GM21723 (cell line): ENCODE data around the gene CENPP.

Experiments
- ATAC-seq: cut with Tn5 transposase; IDR thresholded peaks from one replicate; pipeline ENCODE4 v1.9.1; 2021; ENCODE audit warnings: mild to moderate bottlenecking, moderate library complexity; ENCODE audit not compliant: unreplicated experiment

Gene CENPP

DNA sequence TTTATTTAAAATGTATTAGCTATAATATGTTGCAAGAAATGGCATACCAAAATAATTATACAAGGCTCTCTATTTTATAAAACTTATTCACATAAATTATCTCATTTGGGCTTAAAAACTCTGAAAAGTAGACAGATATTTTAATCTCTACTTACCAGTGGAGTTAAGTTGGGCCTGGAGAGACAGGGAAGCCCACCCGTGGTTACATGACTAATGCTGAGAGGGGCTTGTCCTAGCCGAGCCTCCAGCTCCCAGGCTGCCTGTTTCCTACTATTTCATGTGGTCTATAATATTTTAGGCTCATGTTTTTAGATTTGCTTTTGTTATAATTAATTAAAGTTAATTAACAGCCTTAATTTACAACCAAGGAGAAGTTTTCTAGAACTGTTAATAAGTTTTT is 177.4 kb downstream of the CENPP start:
- no peak for ATAC-seq

DNA sequence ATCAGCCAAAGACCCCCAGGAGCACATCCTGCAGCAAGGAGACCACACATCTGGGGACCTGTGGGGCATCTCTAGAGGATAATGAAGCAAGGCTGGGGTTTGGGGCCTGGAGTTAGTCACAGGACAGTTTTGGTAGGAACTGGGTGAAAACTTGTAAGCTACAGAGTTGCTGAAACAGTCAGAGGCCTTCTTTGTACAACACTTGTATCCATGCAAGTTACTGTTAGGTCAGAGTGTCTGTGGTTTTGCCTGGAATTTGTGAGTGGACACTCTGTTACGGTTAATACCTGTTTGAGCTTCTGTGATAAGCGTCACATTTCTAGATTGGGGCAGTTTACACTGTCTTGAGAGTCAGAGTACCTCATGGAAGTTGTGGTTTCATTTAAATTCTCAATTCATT is 179.1 kb downstream of the CENPP start:
- no peak for ATAC-seq

DNA sequence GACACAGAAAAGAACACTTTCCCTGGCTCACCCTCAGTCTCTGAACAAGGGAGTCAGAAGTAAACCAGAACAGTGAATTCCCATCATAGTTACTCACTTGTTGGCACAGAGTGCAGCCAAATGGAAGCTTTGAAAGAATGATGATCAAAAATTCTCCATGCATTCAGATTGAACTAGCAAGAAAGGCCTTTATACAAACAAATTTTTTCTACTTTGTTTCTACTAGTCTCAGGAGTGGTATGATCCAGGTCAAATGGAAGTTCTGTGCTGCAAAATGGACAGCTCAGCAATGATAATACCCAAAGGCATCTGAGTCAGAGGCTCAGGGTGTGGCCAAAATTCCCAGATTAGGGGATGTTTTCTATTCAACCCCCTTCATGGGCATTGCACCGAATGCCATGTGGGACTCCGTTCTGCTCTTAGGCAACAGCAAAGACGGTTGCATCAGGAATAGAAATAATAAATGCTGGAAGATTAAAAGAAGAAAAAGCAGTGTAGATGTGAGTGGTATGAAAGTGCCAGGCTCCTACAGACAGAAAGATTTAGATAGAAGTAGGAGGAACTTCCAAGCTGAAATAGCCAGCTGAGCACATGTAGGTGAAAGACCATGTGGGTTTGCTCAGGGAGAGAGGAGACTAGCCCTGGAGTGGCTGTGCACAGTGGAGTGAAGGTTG is 180.6 kb downstream of the CENPP start:
- no peak for ATAC-seq

DNA sequence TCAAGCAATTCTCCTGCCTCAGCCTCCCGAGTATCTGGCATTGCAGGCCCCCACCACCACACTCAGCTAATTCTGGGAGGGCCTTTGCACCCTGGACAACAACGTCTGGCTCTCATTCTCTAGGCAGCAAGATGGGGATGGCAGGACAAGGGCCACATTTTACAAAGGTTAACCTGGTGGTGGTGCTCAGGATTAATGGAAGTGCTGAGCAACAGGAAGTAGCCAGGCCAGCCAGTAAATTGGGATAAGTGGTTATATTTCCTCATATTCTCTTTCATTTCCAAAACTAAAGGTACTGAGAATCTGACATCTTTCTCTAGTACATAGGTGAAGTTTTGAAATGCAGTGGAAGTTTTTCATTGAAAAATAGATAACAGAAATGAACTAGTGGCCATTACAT is 181.3 kb downstream of the CENPP start:
- no peak for ATAC-seq

DNA sequence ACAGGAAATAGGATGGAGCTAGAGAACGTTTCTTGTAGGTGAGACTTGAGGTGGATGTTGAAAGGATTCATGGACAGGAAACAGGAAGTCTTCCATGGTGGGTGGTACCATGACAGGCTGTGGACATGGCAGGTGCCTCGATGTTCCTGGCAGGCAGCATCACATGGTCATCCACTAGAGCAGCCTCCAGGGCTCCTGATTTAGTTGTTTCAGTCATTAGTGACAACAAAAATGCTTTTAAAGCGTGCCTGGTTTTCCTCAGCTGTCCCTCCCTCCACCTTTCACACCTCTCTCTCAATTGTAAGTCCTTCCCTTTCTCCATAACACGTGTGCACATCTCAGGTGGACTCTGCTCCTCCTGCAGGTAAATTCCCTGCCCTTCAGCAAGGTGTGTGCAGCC is 181.7 kb downstream of the CENPP start:
- ATAC-seq: no peak

DNA sequence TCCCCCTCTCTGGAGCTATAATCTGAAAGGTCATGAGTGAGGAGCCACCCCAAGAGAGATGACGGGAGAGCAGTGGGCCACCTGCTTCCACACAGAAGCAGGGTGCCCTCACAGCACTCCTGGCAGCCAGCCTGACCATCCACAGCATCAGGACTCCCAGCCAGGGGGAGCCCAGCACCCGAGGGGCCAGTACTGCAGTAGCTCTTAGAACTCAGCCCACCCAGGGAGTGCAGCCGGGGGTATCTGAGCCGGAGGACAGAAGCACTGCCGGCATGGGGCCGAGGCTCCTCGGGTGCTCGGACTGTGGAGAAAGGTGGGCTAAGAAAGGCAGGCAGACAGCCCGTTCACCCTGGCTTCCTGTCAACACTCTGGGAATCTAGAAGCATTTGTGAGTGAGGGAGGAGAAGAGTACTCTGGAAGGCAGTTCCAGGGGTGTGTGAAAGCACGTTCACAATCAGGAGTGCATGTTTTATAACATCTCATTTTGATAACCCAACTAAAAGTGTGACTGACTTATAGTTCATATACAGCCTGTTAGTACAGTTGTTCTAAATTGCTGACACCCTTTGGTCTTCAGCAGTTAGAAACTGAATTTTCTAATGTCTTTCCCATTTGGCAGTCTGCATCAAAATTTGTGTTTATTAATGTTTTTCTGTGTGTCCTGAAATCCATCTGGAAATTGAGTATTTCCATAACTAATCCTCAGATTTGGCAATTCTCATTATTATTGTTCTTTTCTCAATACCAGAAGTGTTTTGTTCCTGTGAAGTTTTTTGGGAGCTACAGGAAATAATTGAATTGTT is 182.5 kb downstream of the CENPP start:
- no peak for ATAC-seq

DNA sequence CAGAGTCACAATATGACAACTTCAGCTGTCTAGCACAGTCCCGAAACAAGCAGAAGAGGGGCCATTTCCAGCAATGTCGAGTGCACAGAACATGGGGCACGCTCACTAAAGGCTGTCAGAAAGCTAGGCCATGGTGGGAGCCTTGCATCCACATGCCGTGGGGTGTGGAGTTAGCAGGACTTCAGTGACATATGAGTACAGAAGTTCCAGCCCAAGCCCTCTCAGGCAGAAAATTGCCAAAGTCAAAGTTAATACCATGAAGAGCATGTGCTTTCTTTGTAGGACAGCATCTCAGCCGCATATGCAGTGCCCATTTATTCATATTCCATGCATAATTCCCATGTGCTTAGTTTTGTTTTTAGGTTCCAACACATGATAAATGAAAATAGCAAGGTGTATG is 183.3 kb downstream of the CENPP start:
- no peak for ATAC-seq

DNA sequence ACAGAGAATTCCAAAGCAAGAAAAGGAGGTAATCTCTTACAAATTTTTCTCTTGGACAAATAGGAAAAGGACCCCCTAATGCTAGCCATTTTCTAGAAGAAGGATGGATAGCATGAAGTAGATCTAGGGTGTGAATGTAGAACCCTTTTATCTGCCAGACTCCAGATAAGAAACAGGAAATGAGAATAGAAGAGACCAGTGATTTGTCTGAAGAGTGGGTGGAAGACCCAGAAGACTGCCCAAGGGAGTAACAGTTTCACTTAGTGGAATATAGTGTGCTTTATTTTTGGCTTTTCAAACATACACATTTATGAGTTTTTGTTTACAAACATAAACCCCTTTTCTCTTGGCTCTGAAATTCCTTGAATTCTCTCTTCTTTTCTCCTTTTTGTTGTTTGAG is 185.0 kb downstream of the CENPP start:
- no peak for ATAC-seq

DNA sequence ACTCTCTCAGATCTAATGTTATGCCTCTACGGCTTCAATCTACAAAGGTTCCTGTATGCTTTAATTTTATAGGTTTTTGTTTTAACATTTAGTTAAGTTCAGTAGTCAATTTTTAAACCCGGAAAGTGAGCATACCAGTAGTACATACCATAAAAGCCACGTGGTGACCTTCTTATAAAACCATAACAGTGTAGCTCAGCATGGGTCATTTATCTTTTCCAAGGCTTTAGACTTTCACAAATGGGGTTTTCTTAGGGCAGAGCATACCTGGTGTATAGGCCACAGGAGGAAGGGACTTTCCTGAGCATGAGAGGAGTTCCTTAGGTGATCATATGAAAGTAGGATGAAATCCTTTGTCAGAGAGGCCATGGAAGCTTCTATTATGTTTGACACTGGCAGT is 186.9 kb downstream of the CENPP start:
- ATAC-seq: no peak

DNA sequence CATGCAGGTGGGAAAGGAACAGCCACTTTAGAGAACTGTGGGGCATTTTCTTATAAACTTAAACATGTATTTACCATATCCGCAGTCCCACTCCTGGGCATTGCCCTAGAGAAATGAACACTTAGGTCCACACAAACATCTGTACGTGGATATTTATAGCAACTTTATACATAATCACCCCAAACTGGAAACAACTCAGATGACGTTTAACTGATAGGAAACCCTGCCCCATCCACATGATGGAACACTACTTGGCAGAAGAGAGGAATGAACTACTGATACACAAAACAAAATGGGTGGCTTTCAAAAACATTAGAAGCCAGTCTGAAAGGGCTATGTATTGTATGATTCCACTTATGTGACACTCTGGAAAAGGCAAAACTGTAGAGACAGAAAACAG is 187.6 kb downstream of the CENPP start:
- no peak for ATAC-seq

DNA sequence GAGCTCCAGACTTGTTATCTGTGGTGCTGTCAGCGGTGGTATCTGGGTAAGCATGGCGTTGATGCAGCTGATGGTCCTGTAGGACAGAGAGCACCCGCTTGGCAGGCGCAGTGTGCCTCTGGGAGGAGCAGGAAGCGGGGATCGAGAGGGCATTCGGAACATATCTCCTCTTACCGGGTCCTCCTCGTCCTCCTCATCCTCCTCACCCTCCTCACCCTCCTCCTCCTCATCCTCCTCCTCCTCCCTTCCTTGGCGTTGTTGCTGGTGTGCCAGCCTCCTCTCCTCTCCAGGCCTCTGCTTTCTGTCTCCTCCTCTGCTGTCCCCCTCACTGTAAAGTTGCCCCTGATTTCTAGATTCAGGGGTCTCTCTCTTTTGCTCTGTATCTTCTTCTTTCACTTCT is 188.9 kb downstream of the CENPP start:
- no peak for ATAC-seq

DNA sequence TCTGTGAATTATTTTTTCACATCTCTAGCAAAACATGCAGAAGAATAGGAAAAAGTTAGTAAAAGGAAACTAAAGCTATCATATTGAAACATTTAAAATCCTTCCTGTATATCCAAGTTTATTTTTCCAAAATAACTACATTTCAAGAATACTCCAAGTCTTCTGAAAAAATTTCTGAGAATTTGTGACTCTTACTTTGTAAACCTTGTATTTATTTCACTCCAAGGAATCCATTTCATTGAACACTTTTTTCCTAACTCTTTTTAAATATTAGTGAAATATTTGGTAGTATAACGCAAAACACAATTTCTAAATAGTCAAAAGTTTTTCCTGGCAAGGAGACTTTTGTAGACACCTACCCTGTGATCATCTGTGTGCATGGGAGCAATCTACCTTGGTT is 190.8 kb downstream of the CENPP start:
- ATAC-seq: no peak

DNA sequence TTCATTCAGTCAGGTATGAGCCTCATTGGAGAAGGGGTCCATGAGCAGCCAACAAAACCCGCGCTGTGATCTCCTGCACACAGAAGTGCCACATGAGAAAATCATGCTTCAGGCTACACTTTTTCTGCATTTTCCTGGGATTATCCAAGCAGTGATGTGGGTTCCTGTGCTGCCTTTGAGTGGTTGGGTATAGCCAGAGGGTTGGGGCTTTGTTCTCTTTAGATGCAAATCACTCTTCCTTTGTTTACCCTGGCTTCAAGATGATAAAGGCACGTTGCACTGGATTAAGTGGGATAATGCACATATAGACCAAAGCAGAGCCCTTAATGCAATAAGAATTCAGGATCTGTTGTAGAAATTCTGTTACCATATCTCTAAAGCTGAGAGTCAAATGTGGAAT is 191.3 kb downstream of the CENPP start:
- ATAC-seq: no peak

DNA sequence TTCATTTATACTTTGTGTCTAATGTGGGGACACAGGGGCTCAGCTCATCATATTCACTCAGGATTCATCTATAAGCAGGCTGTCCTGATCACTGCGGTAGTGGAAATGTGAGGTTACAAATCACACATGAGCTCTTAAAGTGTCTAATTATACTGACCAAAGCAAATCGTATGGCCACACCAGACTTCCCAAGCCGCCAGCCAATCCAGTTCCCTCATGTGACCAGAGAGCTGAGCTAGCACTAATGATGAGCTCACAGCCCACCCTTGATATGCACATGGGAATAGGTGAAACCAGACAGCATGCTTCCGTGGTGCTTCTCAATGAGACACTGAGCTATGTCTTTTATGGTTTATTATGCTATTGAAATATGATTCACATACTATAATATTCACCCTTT is 192.4 kb downstream of the CENPP start:
- ATAC-seq: no peak

DNA sequence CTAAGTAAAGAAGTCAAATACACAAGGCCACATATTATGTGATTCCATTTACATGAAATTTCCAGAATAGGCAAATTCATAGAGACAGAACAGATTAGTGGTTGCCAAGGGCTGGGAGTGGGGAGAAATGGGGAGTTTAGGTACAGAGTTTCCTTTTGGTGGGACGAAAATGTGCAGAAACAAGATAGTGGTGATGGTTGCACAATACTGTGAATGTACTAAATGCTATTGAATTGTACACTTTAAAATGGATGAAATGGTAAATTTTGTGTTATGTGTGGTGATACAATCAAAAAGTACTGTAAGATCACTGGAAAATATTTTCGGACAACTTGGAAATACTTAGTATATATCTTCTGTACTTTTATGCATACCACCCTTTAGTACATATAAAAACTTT is 195.1 kb downstream of the CENPP start:
- ATAC-seq: no peak

DNA sequence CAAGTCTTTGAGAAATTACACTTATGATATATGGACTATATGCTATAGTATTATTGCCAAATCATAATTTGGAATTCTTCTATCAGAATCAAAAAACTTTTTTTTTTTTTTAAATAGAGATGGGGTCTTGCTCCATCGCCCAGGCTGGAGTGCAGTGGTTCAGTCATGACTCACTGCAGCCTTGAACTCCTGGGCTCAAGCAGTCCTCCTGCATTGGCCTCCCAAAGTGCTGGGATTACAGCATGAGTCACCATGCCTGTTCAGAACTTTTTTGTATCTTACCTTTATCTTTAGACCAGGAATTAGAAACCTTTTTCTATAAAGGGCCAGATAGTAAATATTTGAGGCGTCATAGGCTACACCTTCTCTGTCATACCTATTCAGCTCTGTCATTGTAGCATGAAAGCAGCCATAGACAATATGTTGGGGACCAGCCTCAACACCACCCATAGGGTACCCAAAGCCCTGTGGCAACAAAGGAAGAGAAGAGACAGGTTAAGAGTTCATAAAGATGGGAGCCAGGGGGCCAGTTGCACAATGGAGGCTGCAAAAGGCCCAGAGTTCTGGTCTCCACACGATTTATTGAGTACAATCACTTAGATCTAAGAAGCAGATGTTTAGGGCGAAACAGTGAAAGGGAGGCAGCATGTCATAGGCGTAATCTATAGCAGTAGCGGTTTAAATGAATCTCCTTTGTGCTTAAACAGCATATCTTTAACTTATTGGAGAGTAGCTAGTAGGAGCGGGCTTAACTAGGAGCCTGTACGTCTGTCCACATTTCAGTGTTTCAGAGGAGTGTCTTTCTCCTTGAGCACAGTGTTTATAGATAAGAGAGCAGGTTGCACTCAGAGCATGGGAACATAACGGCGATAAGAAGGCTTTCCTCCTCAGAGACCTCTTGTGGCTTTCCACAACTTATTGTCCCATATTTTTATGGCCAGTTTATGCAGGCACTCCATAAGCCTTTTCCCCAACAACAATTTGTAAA is 197.5 kb downstream of the CENPP start:
- ATAC-seq: no peak

DNA sequence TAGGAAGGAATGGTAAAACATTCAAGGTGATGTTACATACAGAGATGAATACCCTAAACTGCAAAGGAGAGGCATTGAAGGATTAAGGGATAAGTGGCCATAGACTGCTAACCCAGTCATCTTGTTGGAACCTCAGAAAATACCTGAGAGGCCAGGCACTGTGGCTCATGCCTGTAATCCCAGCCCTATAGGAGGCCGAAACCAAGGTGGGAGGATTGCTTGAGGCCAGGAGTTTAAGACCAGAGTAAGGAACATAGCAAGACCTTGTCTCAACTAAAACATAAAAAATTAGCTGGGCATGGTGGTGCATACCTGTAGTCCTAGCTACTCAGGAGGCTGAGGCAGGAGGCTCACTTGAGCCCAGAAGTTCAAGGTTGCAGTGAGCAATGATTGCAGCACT is 199.1 kb downstream of the CENPP start:
- ATAC-seq: no peak

DNA sequence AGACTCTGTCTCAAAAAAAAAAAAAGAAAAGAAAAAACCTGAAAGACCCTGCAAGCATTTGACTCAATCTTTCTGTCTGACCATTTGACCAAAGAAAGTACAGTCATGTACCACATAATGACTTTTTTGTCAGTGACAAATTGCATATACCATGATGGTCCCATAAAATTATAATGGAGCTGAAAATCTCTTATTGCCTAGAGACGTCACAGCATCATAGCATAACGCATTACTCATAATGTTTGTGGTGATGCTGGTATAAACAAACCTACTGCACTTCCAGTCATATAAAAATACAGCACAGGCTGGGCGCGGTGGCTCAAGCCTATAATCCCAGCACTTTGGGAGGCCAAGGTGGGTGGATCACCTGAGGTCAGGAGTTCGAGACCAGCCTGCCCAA is 199.6 kb downstream of the CENPP start:
- no peak for ATAC-seq

DNA sequence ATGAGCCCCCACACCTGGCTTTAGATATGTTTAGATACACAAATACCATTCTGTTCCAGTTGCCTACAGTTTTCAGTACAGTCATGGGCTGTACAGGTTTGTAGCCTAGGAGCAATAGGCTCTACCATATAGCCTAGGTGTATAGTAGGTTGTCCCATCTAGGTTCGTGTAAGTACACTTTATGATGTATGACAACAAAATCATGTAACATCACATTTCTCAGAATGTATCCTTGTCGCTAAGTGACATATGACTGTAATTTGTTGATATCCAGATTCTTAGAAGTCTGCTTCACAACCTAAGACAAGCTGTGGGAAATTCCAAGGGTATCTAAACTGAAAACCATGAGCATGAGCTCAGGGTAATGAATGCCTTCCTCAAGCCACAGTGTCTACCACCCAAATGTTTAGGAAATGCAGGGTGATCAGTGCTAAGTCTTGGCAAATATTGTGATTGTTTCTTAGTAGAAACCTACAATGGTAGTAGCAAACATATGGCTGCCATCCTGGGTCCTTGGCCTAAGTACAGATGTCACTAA is 201.6 kb downstream of the CENPP start:
- no peak for ATAC-seq

DNA sequence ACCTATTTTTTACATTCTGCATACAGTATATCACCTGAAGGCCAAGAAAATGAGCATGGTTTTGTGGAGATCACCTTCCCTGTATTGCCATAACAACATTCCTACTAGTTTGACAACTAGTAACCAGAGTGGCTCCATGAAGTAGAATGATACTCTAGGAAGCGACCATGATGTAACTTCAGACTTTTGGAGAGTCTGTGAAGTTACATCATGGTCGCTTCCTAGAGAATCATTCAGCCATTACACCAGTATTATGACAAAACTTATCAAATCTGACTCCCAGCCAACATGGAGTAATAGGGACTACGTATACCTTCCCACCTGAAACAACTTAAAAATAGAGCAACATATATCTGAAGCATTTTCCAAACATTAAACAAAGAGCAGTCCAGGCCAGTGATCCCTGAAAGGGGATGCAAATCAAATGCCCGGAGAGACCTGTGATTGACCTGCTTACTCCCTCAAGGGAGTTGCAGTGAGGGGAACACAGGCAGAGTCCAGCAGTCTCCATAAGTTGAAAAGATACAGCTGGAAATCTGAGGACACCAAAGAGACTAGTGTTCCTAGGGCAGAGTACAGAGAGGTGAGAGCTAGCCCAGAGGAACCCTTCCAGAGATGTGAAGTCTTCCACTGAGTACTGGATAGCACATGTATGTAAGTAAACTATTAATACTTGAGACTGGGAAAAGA is 202.2 kb downstream of the CENPP start:
- no peak for ATAC-seq

DNA sequence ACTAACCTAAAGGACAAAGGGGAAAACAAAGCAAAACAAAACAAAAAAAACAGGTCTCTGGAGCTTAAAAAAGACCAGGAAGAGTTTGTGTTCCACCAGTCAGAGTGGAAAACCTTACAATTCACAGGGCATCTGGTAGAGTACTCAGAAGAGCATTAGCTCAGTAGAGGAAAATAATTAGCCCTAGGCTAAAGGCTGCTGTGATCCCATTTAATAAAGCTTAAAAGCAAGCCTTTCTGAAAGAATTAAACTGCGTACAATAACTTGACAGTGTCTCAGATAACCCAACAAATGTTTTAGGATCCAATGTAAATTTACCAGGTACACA is 202.7 kb downstream of the CENPP start:
- no peak for ATAC-seq
